Activated CD8-positive, alpha-beta memory T cell treated with anti-CD3 and anti-CD28 coated beads for 1 hour (primary cell): ENCODE results near the gene SEMA4A.
"Not testable (repeated sequence)": the region's sequence is repeated elsewhere in the genome, so short reads cannot be mapped to it uniquely, and the experiment has no call there.

ENCODE experiments used
- DNase-seq, 2 donors: peaks; one replicate each; pipeline ENCODE4 v3.0.0-alpha.2; 2020; ENCODE audit warnings: low read depth in 1 of 2; ENCODE audit errors: extremely low read depth in 1 of 2

The SEMA4A gene

GRCh38 chr1:156118177-156118868, 35.1 kb upstream of the SEMA4A start:
- DNase-seq: no peak

GRCh38 chr1:156119503-156120209, 33.7 kb upstream of the SEMA4A start:
- no peak for DNase-seq

- no peak for DNase-seq
Measured at GRCh38 chr1:156120318-156120717, 33.1 kb upstream of the SEMA4A start.

- DNase-seq: not testable (repeated sequence)
Measured at GRCh38 chr1:156121005-156121404, 32.4 kb upstream of the SEMA4A start.

- DNase-seq: no peak
Measured at GRCh38 chr1:156121457-156121856, 31.9 kb upstream of the SEMA4A start.

- no peak for DNase-seq
Measured at GRCh38 chr1:156122086-156122485, 31.3 kb upstream of the SEMA4A start.

DNA sequence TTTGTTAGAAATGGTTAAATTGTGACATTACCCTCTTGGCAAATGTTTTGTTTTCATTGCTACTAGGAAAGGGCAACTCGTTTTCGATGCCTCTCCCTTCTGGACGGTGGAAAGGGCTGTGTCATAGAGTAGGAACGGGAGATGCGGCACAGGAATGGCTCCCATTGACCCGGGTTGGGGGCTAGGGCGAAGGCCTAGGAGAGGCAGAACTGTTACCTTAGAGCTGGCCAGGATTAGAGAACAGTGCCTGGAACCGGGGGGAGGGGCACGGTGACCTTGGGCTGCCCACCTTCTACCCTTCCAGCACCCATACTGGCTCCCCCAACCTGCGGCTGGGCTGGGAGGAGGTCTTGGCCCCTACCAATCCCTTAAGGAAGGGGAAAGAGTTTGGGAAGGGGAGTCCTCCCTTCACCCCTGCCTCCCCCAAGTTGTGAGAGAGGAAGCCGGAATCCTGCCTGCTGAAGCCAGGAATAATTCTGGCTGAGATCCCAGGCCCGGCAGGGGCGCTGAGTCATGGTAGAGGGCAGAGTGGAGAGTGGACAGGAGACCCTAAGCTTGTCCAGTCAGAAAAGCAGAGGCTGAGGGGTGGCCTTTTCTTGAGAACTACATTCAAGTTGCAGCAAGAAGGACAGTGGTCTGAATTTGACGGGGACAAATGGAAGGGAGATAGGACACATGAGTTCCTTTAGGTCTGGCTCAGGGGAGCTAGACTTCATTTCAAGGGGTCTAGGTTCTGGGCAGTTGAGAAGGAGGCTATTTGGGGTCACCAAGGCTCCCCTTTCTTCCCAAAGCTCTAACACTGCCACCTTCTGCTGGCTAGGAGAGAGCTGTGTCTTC, 30.6 kb upstream of the SEMA4A start:
- DNase-seq: no peak

- peak in 1 of 2 donors; percentile 54 for DNase-seq
Measured at GRCh38 chr1:156123356-156124196, 29.8 kb upstream of the SEMA4A start.

DNA sequence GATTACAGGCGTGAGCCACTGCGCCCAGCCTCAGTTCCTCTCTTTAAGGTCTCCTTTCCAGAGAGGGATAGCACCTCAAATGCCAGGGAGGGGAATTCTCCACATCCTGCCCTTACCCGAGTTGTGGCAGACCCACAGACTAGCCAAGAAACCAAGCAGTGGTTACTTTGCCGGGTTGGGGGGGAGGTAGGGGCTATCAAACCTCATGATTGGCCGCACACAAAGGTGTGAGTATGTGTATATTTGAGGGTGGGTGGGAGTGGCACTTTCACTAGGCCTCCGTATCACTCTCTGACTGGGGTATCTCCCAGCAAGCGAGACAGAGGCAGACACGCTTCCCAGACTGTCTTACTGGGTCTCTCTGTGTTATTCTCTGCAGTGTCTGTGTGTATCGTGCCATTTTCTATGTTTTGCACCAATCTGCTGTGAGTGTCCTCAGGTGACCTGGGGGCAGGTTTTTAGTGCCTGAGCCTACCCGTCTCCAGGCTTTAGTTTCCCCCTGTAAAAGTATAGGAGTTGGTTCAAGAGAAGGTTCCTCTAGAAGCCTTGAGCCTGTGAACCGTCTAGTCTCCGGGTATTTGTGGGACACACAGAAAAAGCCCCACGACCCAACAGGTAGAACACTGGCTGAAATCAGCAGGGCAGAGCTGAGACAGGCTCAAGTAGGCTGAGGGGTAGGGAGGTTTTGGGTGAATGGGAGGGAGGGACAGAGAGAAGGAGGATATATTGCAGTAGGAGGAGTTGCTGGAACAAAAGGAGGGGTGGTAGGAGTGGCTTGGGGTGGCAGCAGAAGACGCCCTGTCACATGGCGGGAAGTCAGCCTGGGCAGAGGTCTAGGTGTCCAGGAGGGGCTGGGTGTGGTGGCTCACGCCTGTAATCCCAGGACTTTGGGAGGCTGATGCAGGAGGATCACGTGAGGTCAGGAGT, 28.6 kb upstream of the SEMA4A start:
- DNase-seq: no peak

GRCh38 chr1:156125544-156125943, 27.8 kb upstream of the SEMA4A start:
- not testable (repeated sequence) for DNase-seq

GRCh38 chr1:156126043-156126629, 27.2 kb upstream of the SEMA4A start:
- DNase-seq: no peak

GRCh38 chr1:156126630-156127534, 26.5 kb upstream of the SEMA4A start:
- peak; percentile 55 to 73 for DNase-seq

DNA sequence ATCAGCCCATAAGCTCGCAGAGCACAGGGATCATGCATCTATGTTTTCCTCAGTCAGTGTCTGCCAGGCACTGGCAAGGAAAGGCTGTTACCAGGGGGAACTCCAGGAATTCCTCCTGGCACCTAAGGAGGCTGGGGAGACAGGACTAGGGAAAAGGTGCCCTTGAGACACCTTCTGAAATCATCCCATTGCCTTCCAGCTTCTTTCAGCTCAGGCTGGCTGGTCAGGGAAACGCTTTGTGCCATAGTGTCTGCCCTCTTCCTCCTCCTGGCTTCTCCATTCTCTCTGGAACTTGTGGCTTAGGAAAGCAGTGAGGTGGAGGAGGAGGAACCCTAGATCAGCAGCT, 25.1 kb upstream of the SEMA4A start:
- DNase-seq: no peak

GRCh38 chr1:156128654-156129597, 24.5 kb upstream of the SEMA4A start:
- DNase-seq: no peak

DNA sequence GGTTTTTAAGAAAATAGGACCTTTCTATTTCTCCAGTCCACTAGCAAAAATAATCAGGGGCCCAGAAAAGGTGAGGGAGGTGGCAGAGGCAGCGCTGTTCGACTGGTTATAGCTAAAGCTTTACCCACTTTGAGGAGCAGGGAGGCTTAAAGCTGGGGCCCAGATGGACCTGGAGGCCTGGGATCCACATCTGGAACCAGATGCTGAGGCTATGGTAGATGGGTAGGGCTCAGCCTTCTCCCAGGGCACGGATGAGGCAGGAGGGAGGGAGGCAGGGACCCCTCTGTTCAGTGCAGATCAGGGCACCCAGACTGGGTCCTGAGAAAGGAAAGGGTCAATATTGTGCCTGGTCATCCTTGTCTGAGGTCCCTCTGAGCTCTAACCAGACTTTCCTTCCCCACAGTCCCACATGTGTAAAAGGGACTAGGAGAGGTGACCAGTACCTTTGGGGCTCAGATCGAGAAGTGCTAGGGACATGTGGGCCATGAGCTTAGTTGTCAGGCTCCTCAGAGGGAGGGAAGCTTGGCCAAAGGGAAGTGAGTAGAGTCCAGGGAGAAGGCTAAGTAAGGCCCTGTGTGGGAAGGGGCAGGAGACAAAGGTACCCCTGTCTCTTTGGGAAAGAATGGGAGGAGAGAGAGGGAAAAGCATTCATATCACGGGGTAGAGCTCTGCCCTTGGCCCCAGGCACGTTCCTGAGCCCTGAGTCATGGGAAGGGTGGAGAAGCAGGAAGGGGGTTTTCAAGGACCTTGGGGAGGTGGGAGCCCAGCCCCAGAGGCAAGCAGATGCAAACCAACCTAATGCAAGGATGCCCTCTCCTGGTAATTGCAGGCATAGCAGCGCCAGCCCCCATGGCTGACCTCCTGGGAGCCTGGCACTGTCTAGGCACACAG, 23.5 kb upstream of the SEMA4A start:
- DNase-seq: peak in 1 of 2 donors; percentile 62

DNA sequence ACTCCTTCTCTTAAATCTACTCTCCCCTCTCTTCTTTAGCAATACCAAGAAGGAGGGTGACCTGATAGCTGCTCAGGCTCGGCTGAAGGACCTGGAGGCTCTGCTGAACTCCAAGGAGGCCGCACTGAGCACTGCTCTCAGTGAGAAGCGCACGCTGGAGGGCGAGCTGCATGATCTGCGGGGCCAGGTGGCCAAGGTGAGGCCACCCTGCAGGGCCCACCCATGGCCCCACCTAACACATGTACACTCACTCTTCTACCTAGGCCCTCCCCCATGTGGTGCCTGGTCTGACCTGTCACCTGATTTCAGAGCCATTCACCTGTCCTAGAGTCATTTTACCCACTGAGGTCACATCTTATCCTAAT, 22.8 kb upstream of the SEMA4A start:
- DNase-seq: no peak
